Left ventricle myocardium inferior (tissue), 1 donor: ENCODE data around the gene ARF5. TPM values are rescaled to one million over a fixed set of nuclear protein-coding genes. Genes with fewer than 3 reads are reported as not detected.

Experiments used
- DNase-seq: peaks from one replicate; pipeline ENCODE4 v3.0.0-alpha.2; 2020
- H3K27ac ChIP-seq: fragments of 200-600 bp; replicated peaks from 2 replicates; pipeline ENCODE4 v1.8.0; 2021
- H3K27me3 ChIP-seq: fragments of 200-600 bp; 2 replicates; pipeline ENCODE4 v1.8.0; 2021; ENCODE audit warnings: low read depth
- H3K36me3 ChIP-seq: fragments of 200-600 bp; 2 replicates; pipeline ENCODE4 v1.8.0; 2021
- H3K4me1 ChIP-seq: fragments of 200-600 bp; 2 replicates; pipeline ENCODE4 v1.8.0; 2021
- H3K4me3 ChIP-seq: fragments of 200-600 bp; 2 replicates; pipeline ENCODE4 v1.8.0; 2021; ENCODE audit warnings: mild to moderate bottlenecking, moderate library complexity
- H3K9me3 ChIP-seq: fragments of 200-600 bp; replicated peaks from 2 replicates; pipeline ENCODE4 v1.8.0; 2021
- intact Hi-C: fragments of 100-400 bp; cut with micrococcal nuclease; formaldehyde crosslinking; loops from one replicate; pipeline ENCODE4 v1.11.0; 2022
- total RNA-seq: library from RNA; stranded (reverse); fragmentation: NEBNext Ultra II Directional; extraction: Animal tissue kit (Norgen Biotek cat#: 25700); gene quantifications from one replicate; pipeline ENCODE4 v1.2.1, GENCODE V29; 2021
- TF ChIP-seq, protein P1 (sequence below): fragments of 200-600 bp; IDR thresholded peaks from 2 replicates; pipeline ENCODE4 v1.8.0; 2021; ENCODE audit warnings: antibody characterized with exemption, mild to moderate bottlenecking, borderline replicate concordance
- donor health status: DM: no; HTN: yes; CAD: no; lungs with severe emphysema.

ARF5 gene
- total RNA-seq, 1 donor from 2014 or later, result 67.2 TPM

DNA sequence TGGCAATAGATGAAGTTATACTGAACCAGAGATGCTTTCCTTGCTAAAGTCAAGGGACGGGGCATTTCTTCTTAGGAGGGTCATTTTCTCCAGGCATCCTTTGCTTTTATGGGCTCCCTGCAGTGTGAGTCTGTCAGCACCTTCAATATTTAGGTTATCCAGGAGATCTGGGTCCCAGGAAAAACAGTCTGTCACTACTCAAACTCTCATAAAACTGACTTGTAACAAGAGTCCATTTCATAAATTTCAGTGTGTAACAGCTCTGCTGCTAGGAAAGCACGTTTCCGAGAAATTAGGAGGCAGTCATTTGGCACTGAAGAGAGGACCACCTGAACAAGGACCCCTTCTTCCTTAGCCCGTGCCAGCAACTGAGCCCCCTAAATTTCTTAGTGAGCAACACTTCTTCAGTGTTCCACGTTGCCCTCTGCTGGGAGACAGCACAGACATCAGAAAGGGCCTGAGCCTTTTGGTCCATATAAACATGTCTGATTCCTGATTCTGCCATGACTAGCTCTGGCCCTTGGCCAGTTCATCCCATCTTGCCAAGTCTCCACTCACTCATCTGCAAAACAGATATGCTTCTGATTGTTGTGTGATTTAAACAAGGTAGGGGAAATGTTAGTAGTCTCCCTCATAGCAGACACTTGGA lies 10.1 kb upstream of the ARF5 start:
- TF ChIP-seq, protein P1, sequence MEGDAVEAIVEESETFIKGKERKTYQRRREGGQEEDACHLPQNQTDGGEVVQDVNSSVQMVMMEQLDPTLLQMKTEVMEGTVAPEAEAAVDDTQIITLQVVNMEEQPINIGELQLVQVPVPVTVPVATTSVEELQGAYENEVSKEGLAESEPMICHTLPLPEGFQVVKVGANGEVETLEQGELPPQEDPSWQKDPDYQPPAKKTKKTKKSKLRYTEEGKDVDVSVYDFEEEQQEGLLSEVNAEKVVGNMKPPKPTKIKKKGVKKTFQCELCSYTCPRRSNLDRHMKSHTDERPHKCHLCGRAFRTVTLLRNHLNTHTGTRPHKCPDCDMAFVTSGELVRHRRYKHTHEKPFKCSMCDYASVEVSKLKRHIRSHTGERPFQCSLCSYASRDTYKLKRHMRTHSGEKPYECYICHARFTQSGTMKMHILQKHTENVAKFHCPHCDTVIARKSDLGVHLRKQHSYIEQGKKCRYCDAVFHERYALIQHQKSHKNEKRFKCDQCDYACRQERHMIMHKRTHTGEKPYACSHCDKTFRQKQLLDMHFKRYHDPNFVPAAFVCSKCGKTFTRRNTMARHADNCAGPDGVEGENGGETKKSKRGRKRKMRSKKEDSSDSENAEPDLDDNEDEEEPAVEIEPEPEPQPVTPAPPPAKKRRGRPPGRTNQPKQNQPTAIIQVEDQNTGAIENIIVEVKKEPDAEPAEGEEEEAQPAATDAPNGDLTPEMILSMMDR, result no peak
- no peak overlapping the region for H3K27ac ChIP-seq
- no peaks in the 10 kb centered on the region for H3K27me3 ChIP-seq
- intact Hi-C loops, result no loop called here
- peaks cover 25% of the 10 kb centered on the region for H3K36me3 ChIP-seq
- H3K4me3 ChIP-seq, result no peak overlapping the region
- peaks cover 41% of the 10 kb centered on the region for H3K4me1 ChIP-seq
- H3K9me3 ChIP-seq, result no peaks in the 10 kb centered on the region
- no peak for DNase-seq

- no peak for DNase-seq
- no peak overlapping the region for H3K4me3 ChIP-seq
- TF ChIP-seq, protein P1, result no peak
- H3K36me3 ChIP-seq, result peaks cover 25% of the 10 kb centered on the region
- H3K9me3 ChIP-seq, result no peaks in the 10 kb centered on the region
- no peaks in the 10 kb centered on the region for H3K27me3 ChIP-seq
- no peak overlapping the region for H3K27ac ChIP-seq
- intact Hi-C loops, result no loop called here
- peaks cover 47% of the 10 kb centered on the region for H3K4me1 ChIP-seq
Observed at GRCh38 chr7:127578711-127579275, 9.4 kb upstream of the ARF5 start.

DNA sequence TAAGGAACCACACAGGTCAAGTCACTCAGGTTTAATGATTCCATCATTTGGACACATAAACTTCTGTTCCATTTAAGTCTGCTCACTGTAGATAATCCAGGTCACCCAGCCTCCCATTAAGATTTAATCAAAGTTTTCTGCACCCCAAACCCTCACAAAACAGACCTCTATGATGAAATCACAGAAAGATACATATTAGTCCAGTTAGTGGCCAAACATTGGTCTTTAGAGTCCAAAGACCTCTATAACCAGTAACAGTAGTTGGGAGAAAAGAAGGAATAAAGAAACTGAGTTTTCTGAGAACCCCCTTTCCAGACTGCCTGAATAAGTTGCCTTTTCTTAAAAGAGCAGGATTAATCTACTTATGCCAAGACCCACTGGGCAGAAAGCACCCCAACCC lies 7.6 kb upstream of the ARF5 start:
- H3K4me3 ChIP-seq, result no peak overlapping the region
- H3K36me3 ChIP-seq, result peaks cover 25% of the 10 kb centered on the region
- no peaks in the 10 kb centered on the region for H3K9me3 ChIP-seq
- TF ChIP-seq, protein P1, result no peak
- intact Hi-C loops, result no loop called here
- H3K4me1 ChIP-seq, result peaks cover 64% of the 10 kb centered on the region
- no peaks in the 10 kb centered on the region for H3K27me3 ChIP-seq
- H3K27ac ChIP-seq, result no peak overlapping the region
- no peak for DNase-seq

- Histone ChIP-seq H3K27me3 (no peaks in the 10 kb centered on the region), H3K9me3 (no peaks in the 10 kb centered on the region), H3K27ac (peak overlapping the region; percentile 38), H3K36me3 (peaks cover 25% of the 10 kb centered on the region), H3K4me3 (no peak overlapping the region), H3K4me1 (peaks cover 71% of the 10 kb centered on the region)
- TF ChIP-seq, protein P1, result no peak
- no peak for DNase-seq
- intact Hi-C loops, result no loop called here
Observed at GRCh38 chr7:127581716-127582115, 6.5 kb upstream of the ARF5 start.

DNA sequence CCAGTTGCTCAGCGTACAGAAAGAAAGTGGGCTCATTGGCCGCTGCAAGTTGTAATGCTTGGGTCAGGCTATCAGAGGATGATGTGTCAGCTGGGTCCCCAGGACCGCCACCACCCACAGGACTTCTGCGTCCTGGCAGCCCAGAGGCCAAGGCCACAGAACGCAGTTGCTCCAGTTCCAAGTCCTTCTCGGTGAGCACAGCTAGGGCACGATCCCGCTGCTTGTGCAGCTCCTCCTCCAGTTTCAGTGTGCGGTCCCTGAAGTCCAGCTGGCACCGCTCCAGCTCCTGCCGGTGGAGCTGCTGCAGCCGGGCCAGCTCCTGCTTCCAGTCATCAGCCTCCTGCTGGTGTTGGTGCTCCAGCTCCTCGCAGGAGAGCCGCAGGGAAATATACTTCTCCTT lies 5.8 kb upstream of the ARF5 start:
- peak; percentile 82 for DNase-seq
- Histone ChIP-seq H3K4me1 (peaks cover 74% of the 10 kb centered on the region), H3K27me3 (no peaks in the 10 kb centered on the region), H3K4me3 (no peak overlapping the region), H3K9me3 (no peaks in the 10 kb centered on the region), H3K36me3 (peaks cover 25% of the 10 kb centered on the region), H3K27ac (peak overlapping the region; percentile 38)
- TF ChIP-seq, protein P1, result peak; percentile 35
- intact Hi-C loops, result no loop called here
